CD4-positive, alpha-beta T cell (primary cell): ENCODE measurements around the gene RBM15. TPM values are rescaled to one million over a fixed set of nuclear protein-coding genes. Genes with fewer than 3 reads are reported as not detected.

Source experiments
- ATAC-seq: fragments of 200-7000 bp; cut with Tn5 transposase; one replicate; pipeline ENCODE4 v1.10.0; 2022; ENCODE audit warnings: mild to moderate bottlenecking; ENCODE audit not compliant: poor library complexity
- CTCF ChIA-PET: fragments of 350-600 bp; sonication (Branson Sonifier 250); formaldehyde crosslinking; loops from one replicate; lab custom pipeline; 2021; ENCODE audit warnings: antibody characterized with exemption, inconsistent platforms; lab: Charles Lee
- POLR2A ChIA-PET: fragments of 350-600 bp; sonication (Branson Sonifier 250); formaldehyde crosslinking; loops from one replicate; lab custom pipeline; 2021; ENCODE audit warnings: antibody characterized with exemption, inconsistent platforms; lab: Charles Lee
- DNase-seq, 14 experiments: peaks; one replicate each; pipeline ENCODE4 v3.0.0-alpha.2; 2013 to 2020; ENCODE audit warnings: mixed read lengths in 2 of 14
- H3K27ac ChIP-seq, 2 donors: one replicate each; pipeline versions ENCODE4 v1.5.1 to v1.7.0; 2013; ENCODE audit warnings: low read length in 2 of 2, low read depth in 1 of 2, mild to moderate bottlenecking in 1 of 2
- H3K27me3 ChIP-seq, 2 experiments: 1 replicate in 1 of 2; 2 replicates in 1 of 2; pipeline versions ENCODE4 v1.6.1 to v1.7.0; 2013; ENCODE audit warnings: low read length in 2 of 2, control low read depth in 1 of 2, mild to moderate bottlenecking in 1 of 2, moderate library complexity in 1 of 2; ENCODE audit not compliant: insufficient read depth in 2 of 2, control insufficient read depth in 1 of 2
- H3K36me3 ChIP-seq: one replicate; pipeline ENCODE4 v1.6.1; 2013; ENCODE audit warnings: low read length, control low read depth; ENCODE audit not compliant: insufficient read depth
- H3K4me1 ChIP-seq: one replicate; pipeline ENCODE4 v1.6.1; 2013; ENCODE audit warnings: low read length, control low read depth; ENCODE audit not compliant: insufficient read depth
- H3K4me3 ChIP-seq: one replicate; pipeline ENCODE4 v1.5.1; 2013; ENCODE audit warnings: mild to moderate bottlenecking, low read length, moderate library complexity
- H3K9me3 ChIP-seq, 2 experiments: 1 replicate in 1 of 2; 2 replicates in 1 of 2; pipeline versions ENCODE4 v1.6.1 to v1.7.0; 2013; ENCODE audit warnings: low read length in 2 of 2, mild to moderate bottlenecking in 2 of 2, control low read depth in 1 of 2, moderate library complexity in 1 of 2; ENCODE audit not compliant: control insufficient read depth in 1 of 2, insufficient read depth in 1 of 2
- H3K27ac Mint-ChIP-seq: one replicate; pipeline ENCODE4 v1.8.0; 2020; ENCODE audit warnings: mixed read lengths
- H3K27me3 Mint-ChIP-seq: one replicate; pipeline ENCODE4 v1.8.0; 2021; ENCODE audit warnings: mixed read lengths
- H3K36me3 Mint-ChIP-seq: one replicate; pipeline ENCODE4 v1.8.0; 2021; ENCODE audit warnings: low read depth, mixed read lengths
- H3K4me1 Mint-ChIP-seq: one replicate; pipeline ENCODE4 v1.8.0; 2021; ENCODE audit warnings: low read depth, mixed read lengths
- H3K4me3 Mint-ChIP-seq: one replicate; pipeline ENCODE4 v1.8.0; 2020; ENCODE audit warnings: mild to moderate bottlenecking, mixed read lengths
- H3K9me3 Mint-ChIP-seq: one replicate; pipeline ENCODE4 v1.8.0; 2020; ENCODE audit warnings: mixed read lengths
- intact Hi-C, 2 experiments: fragments of 100-400 bp; cut with DNase I in 1 of 2; cut with micrococcal nuclease in 1 of 2; formaldehyde crosslinking; loops; one replicate each; pipeline versions ENCODE4 v1.15.1 to v1.9.0; 2023 to 2025; cut with DNase I, micrococcal nuclease
- total RNA-seq, 174 experiments: library from RNA in 2 of 174; stranded (reverse) in 2 of 174; gene quantifications; one replicate each; pipeline ENCODE4 v1.2.3 and lab custom pipeline; 2021 to 2026
- TF ChIP-seq, protein P1 (sequence below): fragments of 200-600 bp; IDR thresholded peaks from one replicate; pipeline ENCODE4 v1.8.0; 2022; ENCODE audit warnings: antibody characterized with exemption, mild to moderate bottlenecking

The RBM15 gene
- total RNA-seq, 2 experiments from 2014 or later, result 49.4 to 49.7 TPM

DNA sequence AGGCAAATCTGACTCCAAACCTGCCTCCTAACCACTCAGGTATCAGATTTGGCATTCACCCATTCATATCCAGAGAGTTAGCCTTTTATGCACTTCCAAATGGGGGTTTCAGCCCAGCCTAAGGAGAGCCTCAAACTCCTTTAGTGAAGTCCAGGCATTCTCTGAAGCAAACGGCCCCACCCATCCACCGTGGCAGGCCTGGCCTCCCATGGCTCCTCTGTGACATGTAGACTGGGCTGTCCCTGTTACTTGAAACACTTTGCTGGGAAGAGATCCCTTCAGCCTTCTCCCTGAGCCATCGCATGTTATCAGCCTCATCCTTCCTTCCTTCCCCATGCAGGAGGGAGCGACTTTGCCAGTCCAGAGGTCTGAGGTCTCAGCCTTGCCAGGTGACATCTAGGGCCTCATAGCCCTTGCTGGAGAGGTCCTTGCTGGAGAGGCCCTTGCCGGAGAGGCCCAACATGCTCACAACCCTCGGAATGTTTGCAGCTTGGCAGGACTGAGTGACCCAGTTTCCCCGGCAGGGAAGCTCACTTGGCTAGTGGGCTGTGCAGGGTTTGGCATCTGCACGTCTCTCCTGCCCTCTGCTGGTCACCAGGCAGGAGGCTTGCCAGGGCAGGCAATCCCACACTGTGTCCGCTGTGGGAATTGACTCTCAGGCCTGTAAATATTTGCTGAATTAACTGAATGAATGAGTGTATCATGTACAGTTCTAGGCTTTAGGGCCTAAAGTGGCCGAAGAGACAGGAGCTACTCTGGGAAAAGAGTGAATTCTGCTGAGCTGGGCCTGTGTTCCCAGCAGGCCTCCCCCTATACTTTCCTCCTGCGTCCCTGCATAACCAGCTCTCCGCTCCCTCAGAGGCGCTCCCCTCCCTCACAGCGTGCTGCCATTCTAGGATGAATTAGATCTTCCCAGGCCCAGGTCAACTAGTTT, 26.7 kb upstream of the RBM15 start:
- ChIA-PET POLR2A (interaction anchor here (0.6 to 2.6 kb wide), 7 partner anchors 26 to 116 kb away, joined by 3 to 41 read pairs (median 5); partner anchors contain the start of genes KCNC4 and RBM15), CTCF (interaction anchor here (0.5 to 8.5 kb wide), 13 partner anchors 11 to 183 kb away, joined by 3 to 123 read pairs (median 5); partner anchors contain the start of genes KCNC4 and RBM15)
- Mint-ChIP-seq H3K4me1 (no peaks in the 10 kb centered on the region), H3K36me3 (no peaks in the 10 kb centered on the region), H3K4me3 (no peak overlapping the region), H3K9me3 (no peaks in the 10 kb centered on the region), H3K27me3 (no peaks in the 10 kb centered on the region), H3K27ac (no peak overlapping the region)
- TF ChIP-seq, protein P1, sequence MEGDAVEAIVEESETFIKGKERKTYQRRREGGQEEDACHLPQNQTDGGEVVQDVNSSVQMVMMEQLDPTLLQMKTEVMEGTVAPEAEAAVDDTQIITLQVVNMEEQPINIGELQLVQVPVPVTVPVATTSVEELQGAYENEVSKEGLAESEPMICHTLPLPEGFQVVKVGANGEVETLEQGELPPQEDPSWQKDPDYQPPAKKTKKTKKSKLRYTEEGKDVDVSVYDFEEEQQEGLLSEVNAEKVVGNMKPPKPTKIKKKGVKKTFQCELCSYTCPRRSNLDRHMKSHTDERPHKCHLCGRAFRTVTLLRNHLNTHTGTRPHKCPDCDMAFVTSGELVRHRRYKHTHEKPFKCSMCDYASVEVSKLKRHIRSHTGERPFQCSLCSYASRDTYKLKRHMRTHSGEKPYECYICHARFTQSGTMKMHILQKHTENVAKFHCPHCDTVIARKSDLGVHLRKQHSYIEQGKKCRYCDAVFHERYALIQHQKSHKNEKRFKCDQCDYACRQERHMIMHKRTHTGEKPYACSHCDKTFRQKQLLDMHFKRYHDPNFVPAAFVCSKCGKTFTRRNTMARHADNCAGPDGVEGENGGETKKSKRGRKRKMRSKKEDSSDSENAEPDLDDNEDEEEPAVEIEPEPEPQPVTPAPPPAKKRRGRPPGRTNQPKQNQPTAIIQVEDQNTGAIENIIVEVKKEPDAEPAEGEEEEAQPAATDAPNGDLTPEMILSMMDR, result peak; percentile 92
- no peaks in the 10 kb centered on the region for H3K9me3 ChIP-seq
- peaks cover 7% of the 10 kb centered on the region for H3K4me1 ChIP-seq
- ATAC-seq, result peak; percentile 99
- H3K36me3 ChIP-seq, result no peaks in the 10 kb centered on the region
- H3K27ac ChIP-seq, result no peak overlapping the region
- H3K27me3 ChIP-seq, result no peaks in the 10 kb centered on the region
- intact Hi-C loops, result loop anchor here (1.0 to 2.0 kb wide), 4 partner anchors 105 to 148 kb away; no protein-coding TSS in a partner anchor
- no peak overlapping the region for H3K4me3 ChIP-seq
- peak; percentile 62 to 86 (median 70) for DNase-seq

DNA sequence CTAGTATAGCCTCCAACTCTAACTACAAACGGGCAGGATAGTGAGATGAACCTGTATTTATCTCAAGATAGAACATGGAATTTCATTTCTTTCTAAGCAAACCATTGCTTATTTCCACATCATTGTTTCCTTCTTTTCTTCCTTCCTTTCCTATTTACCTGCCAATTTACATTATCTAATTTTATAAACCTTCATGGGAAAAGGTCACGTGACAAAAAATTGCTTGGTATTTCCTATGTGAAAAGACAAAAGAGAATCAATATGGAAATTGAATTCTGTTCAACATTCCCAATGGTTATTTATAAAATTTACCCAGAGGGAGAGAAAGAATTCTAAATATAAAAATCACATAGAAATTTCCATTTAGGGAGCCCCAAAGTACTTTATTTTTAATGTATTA, 22.4 kb upstream of the RBM15 start:
- H3K4me1 ChIP-seq, result peaks cover 7% of the 10 kb centered on the region
- DNase-seq (no peak), ATAC-seq (no peak)
- no peaks in the 10 kb centered on the region for H3K27me3 ChIP-seq
- H3K27ac Mint-ChIP-seq, result no peak overlapping the region
- H3K9me3 Mint-ChIP-seq, result no peaks in the 10 kb centered on the region
- ChIA-PET POLR2A (no interaction called here), CTCF (interaction anchor here (1.4 to 8.5 kb wide), 2 partner anchors 107 to 109 kb away, joined by 3 to 123 read pairs; partner anchors contain the start of gene KCNC4)
- H3K4me3 Mint-ChIP-seq, result no peak overlapping the region
- no peak overlapping the region for H3K27ac ChIP-seq
- H3K27me3 Mint-ChIP-seq, result no peaks in the 10 kb centered on the region
- H3K4me1 Mint-ChIP-seq, result no peaks in the 10 kb centered on the region
- H3K36me3 Mint-ChIP-seq, result no peaks in the 10 kb centered on the region
- intact Hi-C loops, result no loop called here
- no peaks in the 10 kb centered on the region for H3K9me3 ChIP-seq
- TF ChIP-seq, protein P1, result no peak
- no peak overlapping the region for H3K4me3 ChIP-seq
- H3K36me3 ChIP-seq, result no peaks in the 10 kb centered on the region

DNA sequence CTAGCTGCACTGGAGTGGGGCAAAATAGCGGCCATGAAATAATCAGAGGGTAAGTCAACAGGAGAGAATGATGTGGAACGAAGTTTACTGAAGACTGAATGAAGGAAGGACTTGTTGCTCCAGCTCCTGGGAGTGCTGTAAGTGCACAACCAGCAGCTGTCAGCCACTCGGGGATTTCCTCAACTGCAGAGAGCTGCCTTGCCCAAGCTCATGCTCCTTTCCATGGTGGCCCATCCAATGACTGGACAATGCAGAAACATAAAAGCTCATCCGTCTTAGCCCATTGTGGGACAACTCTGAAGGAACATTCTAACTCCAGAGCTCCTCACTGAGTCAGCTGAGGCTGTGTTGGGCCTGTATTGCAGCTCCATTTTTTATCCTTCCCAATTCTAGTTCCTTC, 21.1 kb upstream of the RBM15 start:
- CTCF ChIA-PET, result interaction anchor here (0.7 to 2.2 kb wide), 5 partner anchors 20 to 142 kb away, joined by 3 to 7 read pairs (median 4); no protein-coding TSS in a partner anchor
- Mint-ChIP-seq H3K4me3 (no peak overlapping the region), H3K27me3 (no peaks in the 10 kb centered on the region), H3K27ac (no peak overlapping the region), H3K4me1 (no peaks in the 10 kb centered on the region), H3K9me3 (no peaks in the 10 kb centered on the region), H3K36me3 (no peaks in the 10 kb centered on the region)
- intact Hi-C loops, result no loop called here
- Histone ChIP-seq H3K4me3 (no peak overlapping the region), H3K27ac (no peak overlapping the region), H3K9me3 (no peaks in the 10 kb centered on the region), H3K27me3 (no peaks in the 10 kb centered on the region), H3K4me1 (no peaks in the 10 kb centered on the region), H3K36me3 (no peaks in the 10 kb centered on the region)
- ATAC-seq (no peak), DNase-seq (no peak)
- TF ChIP-seq, protein P1, result no peak
- POLR2A ChIA-PET, result interaction anchor here (0.5 to 0.7 kb wide), 2 partner anchors 82 to 284 kb away, joined by 3 read pairs; no protein-coding TSS in a partner anchor
